Fibroblast of lung (primary cell): ENCODE data around the gene SCRN2. TPM values are rescaled to one million over a fixed set of nuclear protein-coding genes. Genes with fewer than 3 reads are reported as not detected.

Experiments used
- DNase-seq, 2 donors: peaks; one replicate each; pipeline versions ENCODE4 v3.0.0 to v3.0.0-alpha.2; 2010; ENCODE audit warnings: low read depth in 2 of 2
- H2AFZ ChIP-seq: 2 replicates; pipeline ENCODE4 v1.5.1; 2012; ENCODE audit warnings: low read length, control low read depth, inconsistent platforms
- H3K27ac ChIP-seq: 2 replicates; pipeline ENCODE4 v1.5.1; 2011; ENCODE audit warnings: low read length, control low read depth; ENCODE audit not compliant: insufficient read depth
- H3K27me3 ChIP-seq: 2 replicates; pipeline ENCODE4 v1.5.1; 2011; ENCODE audit warnings: mild to moderate bottlenecking, low read length; ENCODE audit not compliant: control insufficient read depth, insufficient read depth
- H3K36me3 ChIP-seq: 2 replicates; pipeline ENCODE4 v1.5.1; 2011; ENCODE audit warnings: low read length; ENCODE audit not compliant: control insufficient read depth, insufficient read depth
- H3K4me1 ChIP-seq: 2 replicates; pipeline ENCODE4 v1.5.1; 2011; ENCODE audit warnings: low read length; ENCODE audit not compliant: control insufficient read depth, insufficient read depth; ENCODE audit errors: extremely low read depth
- H3K4me2 ChIP-seq: 2 replicates; pipeline ENCODE4 v1.5.1; 2011; ENCODE audit warnings: low read length, control low read depth; ENCODE audit not compliant: insufficient read depth; ENCODE audit errors: extremely low read depth
- H3K4me3 ChIP-seq, 4 experiments: fragments of 200-600 bp in 1 of 4; sonication (generic) in 1 of 4; replicated peaks in 1 of 4; 2 replicates each; pipeline ENCODE4 v1.5.1; 2011 to 2016; ENCODE audit warnings: low read length in 4 of 4, low read depth in 3 of 4, mild to moderate bottlenecking in 3 of 4, control low read depth in 2 of 4, inconsistent platforms in 1 of 4, mixed read lengths in 1 of 4; ENCODE audit not compliant: insufficient read depth in 1 of 4; ENCODE audit errors: control extremely low read depth in 1 of 4
- H3K79me2 ChIP-seq: 2 replicates; pipeline ENCODE4 v1.5.1; 2012; ENCODE audit warnings: mild to moderate bottlenecking, low read length, inconsistent platforms; ENCODE audit not compliant: control insufficient read depth, insufficient read depth
- H3K9ac ChIP-seq: 2 replicates; pipeline ENCODE4 v1.5.1; 2011; ENCODE audit warnings: mild to moderate bottlenecking, low read length, control low read depth; ENCODE audit not compliant: insufficient read depth
- H3K9me3 ChIP-seq: 2 replicates; pipeline ENCODE4 v1.5.1; 2012; ENCODE audit warnings: low read depth, low read length; ENCODE audit not compliant: control insufficient read depth, insufficient read depth
- H4K20me1 ChIP-seq: 2 replicates; pipeline ENCODE4 v1.5.1; 2011; ENCODE audit warnings: low read length; ENCODE audit not compliant: control insufficient read depth, insufficient read depth; ENCODE audit errors: extremely low read depth
- CTCF ChIP-seq, 2 donors: IDR thresholded peaks in 1 of 2; conservative IDR thresholded peaks in 1 of 2; 1 replicate in 1 of 2; 2 replicates in 1 of 2; pipeline ENCODE4 v1.5.1; 2011 to 2012; ENCODE audit warnings: low read length in 2 of 2, control low read depth in 1 of 2, inconsistent platforms in 1 of 2, low read depth in 1 of 2, mild to moderate bottlenecking in 1 of 2
- EZH2 ChIP-seq: IDR thresholded peaks from 2 replicates; pipeline ENCODE4 v1.5.1; 2012; ENCODE audit warnings: low read length, control low read depth, mild to moderate bottlenecking; ENCODE audit errors: missing control alignments
- polyA plus RNA-seq, 2 donors: library from polyadenylated mRNA; depleted of rRNA in 1 of 2; stranded (reverse) in 1 of 2; unstranded in 1 of 2; fragments of >200 nt; gene quantifications; 2 replicates each; pipeline ENCODE4 v1.2.1, GENCODE V29; 2011 to 2012; ENCODE audit warnings: missing spikeins in 1 of 2
- total RNA-seq: library from RNA; depleted of rRNA; stranded (reverse); fragments of >200 nt; gene quantifications from 2 replicates; pipeline ENCODE4 v1.2.1, GENCODE V29; 2014

SCRN2 gene
- total and polyA plus RNA-seq, 2 donors (not counting 1 experiment from before 2014, with no cell fraction given) = 10.6 to 40.8 TPM

GRCh38 chr17:47837401-47838039 is 3.6 kb downstream of the SCRN2 start:
- no peaks in the 10 kb centered on the region for H3K27me3 ChIP-seq
- H3K4me3 ChIP-seq = no peak overlapping the region
- no peaks in the 10 kb centered on the region for H3K79me2 ChIP-seq
- no peak overlapping the region for H3K27ac ChIP-seq
- no peak overlapping the region for H2AFZ ChIP-seq
- TF ChIP-seq CTCF (conservative IDR thresholded peaks at IDR 0.05 in 1 of 2, IDR thresholded peaks at IDR 0.05 in 1 of 2; ENCODE audit: low read depth in 1 of 2, low read length in 2 of 2) = no peak
- no peak for TF ChIP-seq EZH2
- H3K9ac ChIP-seq = no peak overlapping the region
- no peaks in the 10 kb centered on the region for H3K9me3 ChIP-seq
- DNase-seq = peak; percentile 46 to 56
- H3K36me3 ChIP-seq = no peaks in the 10 kb centered on the region
- H4K20me1 ChIP-seq = no peaks in the 10 kb centered on the region
- H3K4me1 ChIP-seq = peaks cover 7% of the 10 kb centered on the region
- no peak overlapping the region for H3K4me2 ChIP-seq

- H3K27me3 ChIP-seq = no peaks in the 10 kb centered on the region
- H2AFZ ChIP-seq = no peak overlapping the region
- peaks cover 11% of the 10 kb centered on the region for H3K4me1 ChIP-seq
- no peaks in the 10 kb centered on the region for H3K79me2 ChIP-seq
- H3K9ac ChIP-seq = no peak overlapping the region
- H3K27ac ChIP-seq = no peak overlapping the region
- no peaks in the 10 kb centered on the region for H3K36me3 ChIP-seq
- no peaks in the 10 kb centered on the region for H3K9me3 ChIP-seq
- no peak overlapping the region for H3K4me3 ChIP-seq
- no peaks in the 10 kb centered on the region for H4K20me1 ChIP-seq
- TF ChIP-seq CTCF (conservative IDR thresholded peaks at IDR 0.05 in 1 of 2, IDR thresholded peaks at IDR 0.05 in 1 of 2; ENCODE audit: low read depth in 1 of 2, low read length in 2 of 2) (no peak), EZH2 (no peak)
- no peak overlapping the region for H3K4me2 ChIP-seq
- no peak for DNase-seq
Observed at GRCh38 chr17:47836601-47837000, 4.5 kb downstream of the SCRN2 start.

- peaks cover 14% of the 10 kb centered on the region for H3K79me2 ChIP-seq
- H3K27ac ChIP-seq = no peak overlapping the region
- no peaks in the 10 kb centered on the region for H3K9me3 ChIP-seq
- H3K4me2 ChIP-seq = no peak overlapping the region
- H3K4me3 ChIP-seq = no peak overlapping the region
- no peaks in the 10 kb centered on the region for H3K36me3 ChIP-seq
- no peak for DNase-seq
- H3K9ac ChIP-seq = no peak overlapping the region
- H4K20me1 ChIP-seq = no peaks in the 10 kb centered on the region
- H3K27me3 ChIP-seq = no peaks in the 10 kb centered on the region
- H2AFZ ChIP-seq = no peak overlapping the region
- H3K4me1 ChIP-seq = peaks cover 10% of the 10 kb centered on the region
- TF ChIP-seq CTCF (conservative IDR thresholded peaks at IDR 0.05 in 1 of 2, IDR thresholded peaks at IDR 0.05 in 1 of 2; ENCODE audit: low read depth in 1 of 2, low read length in 2 of 2) (no peak), EZH2 (no peak)
Observed at GRCh38 chr17:47834756-47835155, 6.3 kb downstream of the SCRN2 start.
